ENCODE data around the gene HMBS.

The HMBS gene

GRCh38 chr11:119120639-119121007 is 35.9 kb downstream of the HMBS start:
- H3K27me3 ChIP-seq = no peaks in the 10 kb centered on the region
- no peak for TF ChIP-seq CTCF (IDR thresholded peaks at IDR 0.05)
- H3K4me1 ChIP-seq = peaks cover 0 to 22% (median 13%) of the 10 kb centered on the region in 4 donors
- peaks cover 0 to 40% (median 24%) of the 10 kb centered on the region in 3 donors for H3K36me3 ChIP-seq
- DNase-seq = no peak
- H3K27ac ChIP-seq = peak overlapping the region; percentile 80 to 84
- intact Hi-C loops (cut with DNase I; ENCODE audit: low total_unique reads) = no loop called here
- no peaks in the 10 kb centered on the region for H3K9me3 ChIP-seq
- peak overlapping the region; percentile 85 to 90 for H3K4me3 ChIP-seq

GRCh38 chr11:119121008-119121810 is 36.5 kb downstream of the HMBS start, which contains the start of gene HINFP:
Gene HINFP (plus strand): TSS chr11:119121580. CDS start chr11:119126945, 5,365 bp downstream.
- Histone ChIP-seq H3K36me3 (peaks cover 0 to 38% (median 20%) of the 10 kb centered on the region in 3 donors), H3K4me1 (peaks cover 0 to 22% (median 13%) of the 10 kb centered on the region in 4 donors), H3K27me3 (no peaks in the 10 kb centered on the region), H3K27ac (peak within 1 kb of the TSS; percentile 80 to 84), H3K4me3 (peak within 1 kb of the TSS; percentile 85 to 90), H3K9me3 (no peaks in the 10 kb centered on the region)
- intact Hi-C loops (cut with DNase I; ENCODE audit: low total_unique reads) = no loop called here
- TF ChIP-seq CTCF (IDR thresholded peaks at IDR 0.05) = no peak
- peak; percentile 100 for DNase-seq

GRCh38 chr11:119121811-119122124 is 37.1 kb downstream of the HMBS start:
- no peaks in the 10 kb centered on the region for H3K27me3 ChIP-seq
- peaks cover 0 to 35% (median 20%) of the 10 kb centered on the region in 3 donors for H3K36me3 ChIP-seq
- peak overlapping the region; percentile 85 to 90 for H3K4me3 ChIP-seq
- intact Hi-C loops (cut with DNase I; ENCODE audit: low total_unique reads) = no loop called here
- peak overlapping the region; percentile 80 to 84 for H3K27ac ChIP-seq
- H3K9me3 ChIP-seq = no peaks in the 10 kb centered on the region
- peaks cover 0 to 22% (median 15%) of the 10 kb centered on the region in 4 donors for H3K4me1 ChIP-seq
- DNase-seq = no peak
- no peak for TF ChIP-seq CTCF (IDR thresholded peaks at IDR 0.05)

- Histone ChIP-seq H3K27me3 (no peaks in the 10 kb centered on the region), H3K27ac (no peak overlapping the region), H3K36me3 (peaks cover 16 to 64% (median 49%) of the 10 kb centered on the region in 3 donors)
Measured at GRCh38 chr11:119125821-119126220, 41.1 kb downstream of the HMBS start.

GRCh38 chr11:119126675-119127268 is 42.1 kb downstream of the HMBS start:
- H3K4me3 ChIP-seq = no peak overlapping the region
- intact Hi-C loops (cut with DNase I; ENCODE audit: low total_unique reads) = no loop called here
- H3K9me3 ChIP-seq = no peaks in the 10 kb centered on the region
- H3K4me1 ChIP-seq = peaks cover 0 to 17% (median 13%) of the 10 kb centered on the region in 4 donors
- H3K27ac ChIP-seq = no peak overlapping the region
- peaks cover 26 to 74% (median 59%) of the 10 kb centered on the region in 3 donors for H3K36me3 ChIP-seq
- no peak for DNase-seq
- H3K27me3 ChIP-seq = no peaks in the 10 kb centered on the region
- no peak for TF ChIP-seq CTCF (IDR thresholded peaks at IDR 0.05)

More at GRCh38 chr11:119125821-119126220, 41.1 kb downstream of the HMBS start:
- no peak for DNase-seq
- no peak for TF ChIP-seq CTCF (IDR thresholded peaks at IDR 0.05)
- no peak overlapping the region for H3K4me3 ChIP-seq
- peaks cover 0 to 17% (median 14%) of the 10 kb centered on the region in 4 donors for H3K4me1 ChIP-seq
- intact Hi-C loops (cut with DNase I; ENCODE audit: low total_unique reads) = no loop called here
- no peaks in the 10 kb centered on the region for H3K9me3 ChIP-seq
